GM12878 (cell line): Measurements from ENCODE around the gene MCRIP2. TPM values are rescaled to one million over a fixed set of nuclear protein-coding genes. Genes with fewer than 3 reads are reported as not detected.

Source experiments
- ATAC-seq: fragments of 200-7000 bp; cut with Tn5 transposase; 3 replicates; pipeline ENCODE4 v1.9.1; 2020; ENCODE audit warnings: mild to moderate bottlenecking, moderate library complexity
- BruUV-seq: library from RNA; stranded (reverse); fragments of 400-500 nt; replicated peaks from 2 replicates; lab custom pipeline; 2021; lab: Mats Ljungman, UMichigan
- CTCF ChIA-PET: fragments of 300-600 bp; sonication (Branson Sonifier 250); formaldehyde crosslinking; extraction: SDS; loops from one replicate; lab custom pipeline; 2021; ENCODE audit warnings: inconsistent platforms; lab: Yijun Ruan, JAX
- POLR2A ChIA-PET: fragments of 350-600 bp; formaldehyde crosslinking; extraction: SDS; loops from one replicate; lab custom pipeline; 2021; ENCODE audit warnings: inconsistent platforms; lab: Charles Lee
- RAD21 ChIA-PET: fragments of 300-600 bp; sonication (Branson Sonifier 250); formaldehyde crosslinking; loops from one replicate; lab custom pipeline; 2023; ENCODE audit warnings: antibody characterized with exemption; ENCODE audit not compliant: unreplicated experiment; lab: Charles Lee
- SMC1A ChIA-PET: fragments of 300-600 bp; sonication (Branson Sonifier 250); formaldehyde crosslinking; loops from one replicate; lab custom pipeline; 2023; ENCODE audit not compliant: unreplicated experiment, uncharacterized antibody; lab: Charles Lee
- DNase-seq: peaks from one replicate; pipeline ENCODE4 v3.0.0-alpha.2; 2011; ENCODE audit warnings: low read depth, low spot score
- FAIRE-seq: peaks from 3 replicates; lab custom pipeline; 2011; peaks lifted over from hg19 to GRCh38; lab: Jason Lieb, UNC
- H2AFZ ChIP-seq: 2 replicates; pipeline ENCODE4 v1.6.0; 2011; ENCODE audit warnings: low read depth, low read length, control low read depth; ENCODE audit not compliant: control insufficient read depth
- H3K27ac ChIP-seq: 2 replicates; pipeline ENCODE4 v1.5.1; 2011; ENCODE audit warnings: control low read depth; ENCODE audit not compliant: control insufficient read depth, insufficient read depth
- H3K27me3 ChIP-seq, 2 experiments: replicated peaks in 1 of 2; 2 replicates each; pipeline versions ENCODE4 v1.6.0 to v1.6.1; 2011; ENCODE audit warnings: low read length in 1 of 2; ENCODE audit not compliant: control insufficient read depth in 2 of 2, insufficient read depth in 2 of 2
- H3K36me3 ChIP-seq, 2 experiments: 2 replicates each; pipeline ENCODE4 v1.5.1; 2011; ENCODE audit warnings: low read length in 1 of 2; ENCODE audit not compliant: control insufficient read depth in 2 of 2, insufficient read depth in 2 of 2
- H3K4me1 ChIP-seq: 2 replicates; pipeline ENCODE4 v1.6.1; 2011; ENCODE audit warnings: mild to moderate bottlenecking, low read length, moderate library complexity, mixed read lengths; ENCODE audit not compliant: control insufficient read depth, insufficient read depth
- H3K4me2 ChIP-seq: 2 replicates; pipeline ENCODE4 v1.6.0; 2011; ENCODE audit warnings: control low read depth; ENCODE audit not compliant: control insufficient read depth, insufficient read depth
- H3K4me3 ChIP-seq: fragments of 200-600 bp; sonication (generic); 2 replicates; pipeline ENCODE4 v1.5.1; 2016
- H3K79me2 ChIP-seq: 2 replicates; pipeline ENCODE4 v1.6.0; 2011; ENCODE audit warnings: low read length; ENCODE audit not compliant: control insufficient read depth, insufficient read depth
- H3K9ac ChIP-seq: 2 replicates; pipeline ENCODE4 v1.8.0; 2011; ENCODE audit warnings: low read length, control low read depth, mixed read lengths; ENCODE audit not compliant: control insufficient read depth, insufficient read depth
- H3K9me3 ChIP-seq: replicated peaks from 3 replicates; pipeline ENCODE4 v1.5.1; 2011; ENCODE audit warnings: mild to moderate bottlenecking, low read length; ENCODE audit not compliant: control insufficient read depth, insufficient read depth
- H4K20me1 ChIP-seq: 2 replicates; pipeline ENCODE4 v1.6.0; 2011; ENCODE audit not compliant: control insufficient read depth, insufficient read depth
- ATF7 ChIP-seq: fragments of 450-650 bp; IDR thresholded peaks from 2 replicates; pipeline ENCODE4 v1.6.1; 2016; ENCODE audit warnings: low read depth, mild to moderate bottlenecking
- BACH1 ChIP-seq: fragments of 450-650 bp; IDR thresholded peaks from 2 replicates; pipeline ENCODE4 v1.6.1; 2017; ENCODE audit warnings: mild to moderate bottlenecking, borderline replicate concordance
- FOS ChIP-seq: IDR thresholded peaks from 3 replicates; pipeline ENCODE4 v1.6.1; 2011; ENCODE audit warnings: borderline replicate concordance; ENCODE audit not compliant: insufficient read length; ENCODE audit errors: extremely low read depth
- GATAD2B ChIP-seq: fragments of 450-650 bp; conservative IDR thresholded peaks from 2 replicates; pipeline ENCODE4 v1.6.1; 2017; ENCODE audit warnings: low read depth, mild to moderate bottlenecking, moderate library complexity
- KLF5 ChIP-seq: fragments of 450-650 bp; IDR thresholded peaks from 2 replicates; pipeline ENCODE4 v1.6.1; 2014; ENCODE audit warnings: mild to moderate bottlenecking; ENCODE audit not compliant: partially characterized antibody
- MAX ChIP-seq: IDR thresholded peaks from 2 replicates; pipeline ENCODE4 v1.6.1; 2012; ENCODE audit warnings: low read depth, low read length, improper control_type of control experiment
- MYB ChIP-seq: fragments of 150-350 bp; IDR thresholded peaks from 2 replicates; pipeline ENCODE4 v1.6.1; 2014; ENCODE audit warnings: mild to moderate bottlenecking, low read depth, low read length, borderline replicate concordance
- NFXL1 ChIP-seq: fragments of 450-650 bp; IDR thresholded peaks from 2 replicates; pipeline ENCODE4 v1.6.1; 2017; ENCODE audit warnings: antibody characterized with exemption, mild to moderate bottlenecking, borderline replicate concordance
- NR2F1 ChIP-seq: fragments of 450-650 bp; conservative IDR thresholded peaks from 2 replicates; pipeline ENCODE4 v1.6.1; 2017; ENCODE audit warnings: mild to moderate bottlenecking
- PAX8 ChIP-seq: fragments of 450-650 bp; IDR thresholded peaks from 2 replicates; pipeline ENCODE4 v1.6.1; 2017; ENCODE audit warnings: mild to moderate bottlenecking, moderate library complexity
- PML ChIP-seq: IDR thresholded peaks from 2 replicates; pipeline ENCODE4 v1.6.1; 2012; ENCODE audit warnings: low read length, inconsistent platforms
- RB1 ChIP-seq: fragments of 450-650 bp; formaldehyde crosslinking; IDR thresholded peaks from 2 replicates; pipeline ENCODE4 v1.6.1; 2017; ENCODE audit warnings: mild to moderate bottlenecking, borderline replicate concordance
- TCF3 ChIP-seq: IDR thresholded peaks from 2 replicates; pipeline ENCODE4 v1.6.1; 2012; ENCODE audit warnings: low read depth, mild to moderate bottlenecking, low read length, borderline replicate concordance; ENCODE audit not compliant: insufficient read depth
- WGBS: methylation state at CpG from one replicate; pipeline ENCODE4 v1.1.6; 2016; ENCODE audit warnings: low lambda C conversion rate; ENCODE audit not compliant: insufficient replicate concordance, insufficient coverage; ENCODE audit errors: missing lambda C conversion rate; 5-methylcytosine and 5-hydroxymethylcytosine counted together
- in situ Hi-C: fragments of 300-500 bp; cut with MboI; formaldehyde crosslinking; loops from 9 replicates; pipeline ENCODE4 v1.14.3; 2018; ENCODE audit warnings: mixed read lengths
- intact Hi-C: fragments of 100-400 bp; cut with micrococcal nuclease; formaldehyde crosslinking; loops from one replicate; pipeline ENCODE4 v1.14.2; 2022; ENCODE audit not compliant: unreplicated experiment
- polyA plus RNA-seq, 11 experiments: library from polyadenylated mRNA; depleted of rRNA in 4 of 11; unstranded in 6 of 11; stranded (reverse) in 5 of 11; fragments of >200 nt; fragmentation: Nextera tagmentation in 4 of 11; fragmentation: Illumina TruSeq in 1 of 11; extraction: Ambion mirVana in 4 of 11; extraction: Trizol in 1 of 11; gene quantifications; 1 replicate in 1 of 11; 2 replicates in 10 of 11; pipeline versions ENCODE4 v1.2.1 to v1.2.3, GENCODE V29; 2011 to 2016; ENCODE audit warnings: inconsistent platforms in 2 of 11, missing spikeins in 2 of 11, low read depth in 1 of 11
- total RNA-seq, 4 experiments: library from RNA; depleted of rRNA in 3 of 4; stranded (reverse); fragments of >200 nt in 3 of 4; fragmentation: Illumina TruSeq in 1 of 4; extraction: Trizol in 1 of 4; gene quantifications; 2 replicates each; pipeline versions ENCODE4 v1.2.1 to v1.2.3, GENCODE V29; 2013 to 2021
- TF ChIP-seq, protein P1 (sequence below): fragments of 450-650 bp; formaldehyde crosslinking; IDR thresholded peaks from 2 replicates; pipeline ENCODE4 v1.5.0; 2022; ENCODE audit warnings: mild to moderate bottlenecking, missing genetic modification characterization
- TF ChIP-seq, protein P2 (sequence below): fragments of 450-650 bp; IDR thresholded peaks from 2 replicates; pipeline ENCODE4 v1.6.1; 2017; ENCODE audit warnings: low read depth, mild to moderate bottlenecking, moderate library complexity
- TF ChIP-seq, protein P3 (sequence below): fragments of 450-650 bp; IDR thresholded peaks from 2 replicates; pipeline ENCODE4 v1.6.1; 2017; ENCODE audit warnings: mild to moderate bottlenecking, low read depth, inconsistent platforms; ENCODE audit not compliant: poor library complexity, severe bottlenecking

Gene MCRIP2
- total and polyA plus RNA-seq, 10 of the 15 experiments (the other 5 are each of a cell fraction or from before 2014, with no cell fraction given): 0.19 to 93.1 (median 57.9) TPM

DNA sequence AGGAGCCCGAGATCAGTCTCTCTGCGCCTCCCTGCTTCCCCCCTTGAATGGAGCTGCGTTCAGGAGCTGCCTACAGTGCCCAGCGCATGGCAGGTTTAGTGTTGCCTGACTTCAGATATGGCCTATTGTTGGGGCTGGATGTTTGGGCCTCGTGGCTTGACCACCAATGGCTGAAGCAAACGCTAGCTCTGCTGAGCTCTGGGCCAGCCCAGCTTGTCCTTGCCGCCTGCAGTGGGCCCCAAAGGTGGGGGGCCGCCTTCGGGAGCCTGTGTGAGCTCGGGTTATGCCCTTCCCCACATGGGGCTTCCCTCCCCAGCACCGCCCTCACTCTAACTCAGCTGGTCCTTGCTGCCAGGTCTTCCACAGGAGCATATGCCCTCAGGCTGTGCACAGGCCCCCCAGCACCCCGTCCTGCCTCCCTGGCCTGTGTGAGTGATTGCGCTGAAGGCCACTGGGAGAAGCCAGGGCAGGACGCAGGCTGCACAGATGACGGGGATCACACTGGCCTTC is 3.5 kb upstream of the MCRIP2 start:
- Histone ChIP-seq H2AFZ (no peak overlapping the region), H4K20me1 (no peaks in the 10 kb centered on the region), H3K9ac (no peak overlapping the region), H3K27me3 (no peaks in the 10 kb centered on the region), H3K79me2 (peaks cover 36% of the 10 kb centered on the region), H3K9me3 (no peaks in the 10 kb centered on the region), H3K4me2 (no peak overlapping the region), H3K27ac (no peak overlapping the region), H3K36me3 (peaks cover 0 to 4% of the 10 kb centered on the region in 2 experiments; a peak in 3 of 4 replicates), H3K4me3 (no peak overlapping the region), H3K4me1 (peaks cover 13% of the 10 kb centered on the region)
- FAIRE-seq (no peak), DNase-seq (no peak), ATAC-seq (no peak)
- intact Hi-C loops (loop anchor here (5.0 kb wide), 2 partner anchors 44 to 111 kb away; partner anchors contain the start of genes CAPN15, JMJD8 and STUB1), in situ Hi-C loops (no loop called here)
- CTCF ChIA-PET: interaction anchor here (0.5 to 1.4 kb wide), 2 partner anchors 10 to 23 kb away, joined by 3 to 4 read pairs; no protein-coding TSS in a partner anchor
- RAD21 ChIA-PET: no interaction called here
- SMC1A ChIA-PET: no interaction called here
- POLR2A ChIA-PET: interaction anchor here (0.8 kb wide), 1 partner anchor 8 kb away, joined by 3 read pairs; no protein-coding TSS in a partner anchor
- BruUV-seq: no TSS peak
- WGBS: 81% methylated on average over 15 of the region's 15 CpGs
- TF ChIP-seq PML (no peak), GATAD2B (no peak), NR2F1 (no peak), NFXL1 (no peak), PAX8 (no peak), MYB (no peak), BACH1 (no peak), ATF7 (no peak), KLF5 (no peak), MAX (no peak), RB1 (no peak), TCF3 (no peak), FOS (no peak)
- TF ChIP-seq, protein P1, sequence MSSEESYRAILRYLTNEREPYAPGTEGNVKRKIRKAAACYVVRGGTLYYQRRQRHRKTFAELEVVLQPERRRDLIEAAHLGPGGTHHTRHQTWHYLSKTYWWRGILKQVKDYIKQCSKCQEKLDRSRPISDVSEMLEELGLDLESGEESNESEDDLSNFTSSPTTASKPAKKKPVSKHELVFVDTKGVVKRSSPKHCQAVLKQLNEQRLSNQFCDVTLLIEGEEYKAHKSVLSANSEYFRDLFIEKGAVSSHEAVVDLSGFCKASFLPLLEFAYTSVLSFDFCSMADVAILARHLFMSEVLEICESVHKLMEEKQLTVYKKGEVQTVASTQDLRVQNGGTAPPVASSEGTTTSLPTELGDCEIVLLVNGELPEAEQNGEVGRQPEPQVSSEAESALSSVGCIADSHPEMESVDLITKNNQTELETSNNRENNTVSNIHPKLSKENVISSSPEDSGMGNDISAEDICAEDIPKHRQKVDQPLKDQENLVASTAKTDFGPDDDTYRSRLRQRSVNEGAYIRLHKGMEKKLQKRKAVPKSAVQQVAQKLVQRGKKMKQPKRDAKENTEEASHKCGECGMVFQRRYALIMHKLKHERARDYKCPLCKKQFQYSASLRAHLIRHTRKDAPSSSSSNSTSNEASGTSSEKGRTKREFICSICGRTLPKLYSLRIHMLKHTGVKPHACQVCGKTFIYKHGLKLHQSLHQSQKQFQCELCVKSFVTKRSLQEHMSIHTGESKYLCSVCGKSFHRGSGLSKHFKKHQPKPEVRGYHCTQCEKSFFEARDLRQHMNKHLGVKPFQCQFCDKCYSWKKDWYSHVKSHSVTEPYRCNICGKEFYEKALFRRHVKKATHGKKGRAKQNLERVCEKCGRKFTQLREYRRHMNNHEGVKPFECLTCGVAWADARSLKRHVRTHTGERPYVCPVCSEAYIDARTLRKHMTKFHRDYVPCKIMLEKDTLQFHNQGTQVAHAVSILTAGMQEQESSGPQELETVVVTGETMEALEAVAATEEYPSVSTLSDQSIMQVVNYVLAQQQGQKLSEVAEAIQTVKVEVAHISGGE (CRISPR knock-in tag): no peak
- TF ChIP-seq, protein P2, sequence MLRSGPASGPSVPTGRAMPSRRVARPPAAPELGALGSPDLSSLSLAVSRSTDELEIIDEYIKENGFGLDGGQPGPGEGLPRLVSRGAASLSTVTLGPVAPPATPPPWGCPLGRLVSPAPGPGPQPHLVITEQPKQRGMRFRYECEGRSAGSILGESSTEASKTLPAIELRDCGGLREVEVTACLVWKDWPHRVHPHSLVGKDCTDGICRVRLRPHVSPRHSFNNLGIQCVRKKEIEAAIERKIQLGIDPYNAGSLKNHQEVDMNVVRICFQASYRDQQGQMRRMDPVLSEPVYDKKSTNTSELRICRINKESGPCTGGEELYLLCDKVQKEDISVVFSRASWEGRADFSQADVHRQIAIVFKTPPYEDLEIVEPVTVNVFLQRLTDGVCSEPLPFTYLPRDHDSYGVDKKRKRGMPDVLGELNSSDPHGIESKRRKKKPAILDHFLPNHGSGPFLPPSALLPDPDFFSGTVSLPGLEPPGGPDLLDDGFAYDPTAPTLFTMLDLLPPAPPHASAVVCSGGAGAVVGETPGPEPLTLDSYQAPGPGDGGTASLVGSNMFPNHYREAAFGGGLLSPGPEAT: no peak
- TF ChIP-seq, protein P3, sequence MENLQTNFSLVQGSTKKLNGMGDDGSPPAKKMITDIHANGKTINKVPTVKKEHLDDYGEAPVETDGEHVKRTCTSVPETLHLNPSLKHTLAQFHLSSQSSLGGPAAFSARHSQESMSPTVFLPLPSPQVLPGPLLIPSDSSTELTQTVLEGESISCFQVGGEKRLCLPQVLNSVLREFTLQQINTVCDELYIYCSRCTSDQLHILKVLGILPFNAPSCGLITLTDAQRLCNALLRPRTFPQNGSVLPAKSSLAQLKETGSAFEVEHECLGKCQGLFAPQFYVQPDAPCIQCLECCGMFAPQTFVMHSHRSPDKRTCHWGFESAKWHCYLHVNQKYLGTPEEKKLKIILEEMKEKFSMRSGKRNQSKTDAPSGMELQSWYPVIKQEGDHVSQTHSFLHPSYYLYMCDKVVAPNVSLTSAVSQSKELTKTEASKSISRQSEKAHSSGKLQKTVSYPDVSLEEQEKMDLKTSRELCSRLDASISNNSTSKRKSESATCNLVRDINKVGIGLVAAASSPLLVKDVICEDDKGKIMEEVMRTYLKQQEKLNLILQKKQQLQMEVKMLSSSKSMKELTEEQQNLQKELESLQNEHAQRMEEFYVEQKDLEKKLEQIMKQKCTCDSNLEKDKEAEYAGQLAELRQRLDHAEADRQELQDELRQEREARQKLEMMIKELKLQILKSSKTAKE: no peak
- TF ChIP-seq, all 136 proteins: peak for 0
